ENCODE measurements around the gene IFNA17.
"Not testable (repeated sequence)": the region's sequence is repeated elsewhere in the genome, so short reads cannot be mapped to it uniquely, and the experiment has no call there.

IFNA17 gene

GRCh38 chr9:21228122-21228521 is at the start of gene IFNA17:
Gene IFNA17, minus strand, starts transcription at chr9:21228222. Its CDS starts 49 bp downstream, at chr9:21228173.
- no peak for DNase-seq (ENCODE audit: low read depth)

GRCh38 chr9:21268347-21268657 is 40.3 kb upstream of the IFNA17 start:
- DNase-seq (ENCODE audit: low read depth): no peak

GRCh38 chr9:21267485-21268346 is 39.7 kb upstream of the IFNA17 start:
- no peak for DNase-seq (ENCODE audit: low read depth)

GRCh38 chr9:21266733-21267484 is 38.9 kb upstream of the IFNA17 start:
- no peak for DNase-seq (ENCODE audit: low read depth)

GRCh38 chr9:21265421-21266189 is 37.6 kb upstream of the IFNA17 start:
- DNase-seq (ENCODE audit: low read depth): no peak

GRCh38 chr9:21255538-21256212 is 27.7 kb upstream of the IFNA17 start:
- no peak for DNase-seq (ENCODE audit: low read depth)

- no peak for DNase-seq (ENCODE audit: low read depth)
These were observed 24.9 kb upstream of the IFNA17 start for GRCh38 chr9:21252721-21253547.

GRCh38 chr9:21251638-21252037 is 23.6 kb upstream of the IFNA17 start:
- DNase-seq (ENCODE audit: low read depth): no peak

- DNase-seq (ENCODE audit: low read depth): no peak
These were observed 23.2 kb upstream of the IFNA17 start for GRCh38 chr9:21251190-21251589.

GRCh38 chr9:21244836-21245235 is 16.8 kb upstream of the IFNA17 start:
- no peak for DNase-seq (ENCODE audit: low read depth)

GRCh38 chr9:21239911-21240310 is 11.9 kb upstream of the IFNA17 start, which contains the start of gene IFNA14:
Gene IFNA14, minus strand, starts transcription at chr9:21240005. Its CDS starts 70 bp downstream, at chr9:21239935.
- no peak for DNase-seq (ENCODE audit: low read depth)

- not testable (repeated sequence) for DNase-seq (ENCODE audit: low read depth)
These were observed 8.3 kb upstream of the IFNA17 start for GRCh38 chr9:21236360-21236714.

- DNase-seq (ENCODE audit: low read depth): not testable (repeated sequence)
These were observed 7.7 kb upstream of the IFNA17 start for GRCh38 chr9:21235468-21236359.

- no peak for DNase-seq (ENCODE audit: low read depth)
These were observed 6.2 kb upstream of the IFNA17 start for GRCh38 chr9:21234153-21234687.

GRCh38 chr9:21233258-21233657 is 5.2 kb upstream of the IFNA17 start:
- no peak for DNase-seq (ENCODE audit: low read depth)

- DNase-seq (ENCODE audit: low read depth): not testable (repeated sequence)
These were observed 10.8 kb downstream of the IFNA17 start, which contains the start of gene IFNA16 for GRCh38 chr9:21217211-21217610. Gene IFNA16, minus strand, starts transcription at chr9:21217311. Its CDS starts 6 bp downstream, at chr9:21217305.

- DNase-seq (ENCODE audit: low read depth): not testable (repeated sequence)
These were observed 14.4 kb downstream of the IFNA17 start for GRCh38 chr9:21213411-21214326.

- not testable (repeated sequence) for DNase-seq (ENCODE audit: low read depth)
These were observed 15.9 kb downstream of the IFNA17 start for GRCh38 chr9:21212160-21212559.
